ENCODE measurements around the gene UGT1A8.

Gene UGT1A8

DNA sequence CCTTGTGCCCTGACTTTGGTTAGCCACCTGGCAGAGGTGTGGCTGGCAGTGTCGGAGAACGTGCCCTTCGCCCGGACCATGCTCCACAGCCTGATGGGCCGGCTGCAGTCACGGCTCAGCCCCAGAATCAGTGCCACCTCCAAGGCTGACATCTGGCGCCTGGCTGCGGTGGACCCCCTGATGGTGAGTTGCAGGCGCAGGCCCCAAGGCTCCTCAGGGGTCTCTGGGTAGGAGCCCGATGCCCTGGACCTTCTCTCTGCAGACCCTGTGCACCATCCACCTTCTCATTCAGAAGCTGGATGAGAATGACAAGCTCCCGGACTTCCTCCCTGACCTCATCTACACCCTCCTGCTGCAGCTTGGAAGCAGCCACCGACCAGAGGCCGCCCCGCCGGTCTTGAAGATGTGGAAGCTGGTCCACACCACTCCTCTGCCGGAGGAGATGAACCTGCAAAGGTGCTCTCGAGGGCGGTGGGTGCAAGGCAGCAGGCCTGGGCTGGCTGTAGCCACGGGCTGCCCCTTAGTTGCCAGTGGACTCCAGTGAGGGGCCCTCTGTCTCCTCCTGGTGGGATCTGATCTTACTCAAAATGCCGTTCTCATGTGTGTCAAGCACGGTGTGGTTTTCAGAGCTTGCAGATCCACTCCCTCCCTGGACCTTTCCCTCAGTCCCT is 204.8 kb downstream of the UGT1A8 start:
- DNase-seq = no peak

Data from activated CD4-positive, alpha-beta T cell treated with anti-CD3 and anti-CD28 coated beads for 48 hours (primary cell).